WERI-Rb-1 (cell line): ENCODE data around the gene POLR1D.

Source experiments
- DNase-seq: peaks from one replicate; pipeline ENCODE4 v3.0.0-alpha.2; 2020
- H3K27ac ChIP-seq: fragments of 250-450 bp; sonication (Bioruptor Pico); 2 replicates; pipeline ENCODE4 v1.5.1; 2020; ENCODE audit warnings: mild to moderate bottlenecking, moderate library complexity
- H3K27me3 ChIP-seq: fragments of 250-450 bp; sonication (Bioruptor Pico); 2 replicates; pipeline ENCODE4 v1.5.1; 2021; ENCODE audit warnings: mild to moderate bottlenecking, low read depth, moderate library complexity; ENCODE audit not compliant: insufficient read depth, severe bottlenecking
- H3K36me3 ChIP-seq: fragments of 250-450 bp; sonication (Bioruptor Pico); 2 replicates; pipeline ENCODE4 v1.5.1; 2020; ENCODE audit warnings: mild to moderate bottlenecking, moderate library complexity
- H3K4me3 ChIP-seq: 2 replicates; pipeline ENCODE4 v1.5.1; 2011; ENCODE audit warnings: low read depth, mild to moderate bottlenecking, control low read depth, low read length
- H3K9me3 ChIP-seq: fragments of 250-450 bp; sonication (Bioruptor Pico); 2 replicates; pipeline ENCODE4 v1.5.1; 2021; ENCODE audit warnings: mild to moderate bottlenecking, moderate library complexity; ENCODE audit not compliant: severe bottlenecking
- CTCF ChIP-seq: IDR thresholded peaks from 2 replicates; pipeline ENCODE4 v1.5.1; 2011; ENCODE audit warnings: low read depth, mild to moderate bottlenecking, control low read depth, inconsistent platforms, low read length

The POLR1D gene

GRCh38 chr13:27631665-27632064, 10.0 kb downstream of the POLR1D start:
- Histone ChIP-seq H3K36me3 (peaks cover 24% of the 10 kb centered on the region), H3K27ac (no peak overlapping the region)
- TF ChIP-seq CTCF = no peak

GRCh38 chr13:27632214-27632613, 10.5 kb downstream of the POLR1D start:
- peaks cover 24% of the 10 kb centered on the region for H3K36me3 ChIP-seq
- no peaks in the 10 kb centered on the region for H3K27me3 ChIP-seq
- TF ChIP-seq CTCF = no peak
- no peak overlapping the region for H3K4me3 ChIP-seq
- no peak overlapping the region for H3K27ac ChIP-seq
- H3K9me3 ChIP-seq = no peaks in the 10 kb centered on the region
- no peak for DNase-seq

More at GRCh38 chr13:27631665-27632064, 10.0 kb downstream of the POLR1D start:
- no peak for DNase-seq
- Histone ChIP-seq H3K4me3 (no peak overlapping the region), H3K9me3 (no peaks in the 10 kb centered on the region), H3K27me3 (no peaks in the 10 kb centered on the region)

- H3K27me3 ChIP-seq = no peaks in the 10 kb centered on the region
- H3K27ac ChIP-seq = no peak overlapping the region
- H3K9me3 ChIP-seq = no peaks in the 10 kb centered on the region
- no peak for TF ChIP-seq CTCF
- no peak for DNase-seq
- H3K36me3 ChIP-seq = peaks cover 24% of the 10 kb centered on the region
- H3K4me3 ChIP-seq = no peak overlapping the region
Observed at GRCh38 chr13:27632648-27633047, 11.0 kb downstream of the POLR1D start.

GRCh38 chr13:27634231-27634630, 12.5 kb downstream of the POLR1D start:
- H3K27me3 ChIP-seq = no peaks in the 10 kb centered on the region
- no peak overlapping the region for H3K4me3 ChIP-seq
- DNase-seq = no peak
- TF ChIP-seq CTCF = no peak
- peaks cover 24% of the 10 kb centered on the region for H3K36me3 ChIP-seq
- H3K27ac ChIP-seq = no peak overlapping the region
- H3K9me3 ChIP-seq = no peaks in the 10 kb centered on the region

- Histone ChIP-seq H3K4me3 (no peak overlapping the region), H3K9me3 (no peaks in the 10 kb centered on the region), H3K27ac (no peak overlapping the region), H3K36me3 (peaks cover 24% of the 10 kb centered on the region), H3K27me3 (no peaks in the 10 kb centered on the region)
- DNase-seq = no peak
- TF ChIP-seq CTCF = no peak
Observed at GRCh38 chr13:27634791-27635190, 13.1 kb downstream of the POLR1D start.

GRCh38 chr13:27635266-27635665, 13.6 kb downstream of the POLR1D start:
- TF ChIP-seq CTCF = no peak
- DNase-seq = no peak
- Histone ChIP-seq H3K27me3 (no peaks in the 10 kb centered on the region), H3K9me3 (no peaks in the 10 kb centered on the region), H3K4me3 (no peak overlapping the region), H3K27ac (no peak overlapping the region), H3K36me3 (peaks cover 24% of the 10 kb centered on the region)
